ENCODE results near the gene PRR19.

GRCh38 chr19:42326969-42327368, 25.0 kb downstream of the PRR19 start:
- TF ChIP-seq CTCF (IDR thresholded peaks at IDR 0.05): no peak
- no peak for TF ChIP-seq POLR2AphosphoS5 (IDR thresholded peaks at IDR 0.05)
- no peak for TF ChIP-seq EP300 (IDR thresholded peaks at IDR 0.05)

All from suprapubic skin (tissue), 4 donors.